Body of pancreas (tissue), 4 donors: ENCODE measurements around the gene SLC39A8. TPM values are rescaled to one million over a fixed set of nuclear protein-coding genes. Genes with fewer than 3 reads are reported as not detected.

ENCODE experiments used
- ATAC-seq: fragments of 150-250 bp; one replicate; pipeline ENCODE4 v1.9.1; 2016
- DNase-seq, 4 donors: peaks; one replicate each; pipeline ENCODE4 v3.0.0-alpha.2; 2019
- H3K27ac ChIP-seq, 4 donors: fragments of 200-600 bp; sonication (generic); 1 replicate in 3 of 4; 2 replicates in 1 of 4; pipeline versions ENCODE4 v1.5.1 to v1.6.1; 2016 to 2019; ENCODE audit warnings: mild to moderate bottlenecking in 1 of 4, mixed read lengths in 1 of 4, moderate library complexity in 1 of 4
- H3K27me3 ChIP-seq, 2 donors: fragments of 200-600 bp; sonication (generic); one replicate each; pipeline ENCODE4 v1.6.0; 2016; ENCODE audit warnings: mild to moderate bottlenecking in 1 of 2
- H3K36me3 ChIP-seq, 2 donors: fragments of 200-600 bp; sonication (generic); replicated peaks in 1 of 2; 2 replicates each; pipeline ENCODE4 v1.5.1; 2016; ENCODE audit warnings: low read depth in 2 of 2; ENCODE audit not compliant: insufficient read depth in 1 of 2
- H3K4me1 ChIP-seq: fragments of 200-600 bp; sonication (generic); one replicate; pipeline ENCODE4 v1.6.0; 2016
- H3K4me3 ChIP-seq, 2 donors: fragments of 200-600 bp; sonication (generic); 1 replicate in 1 of 2; 2 replicates in 1 of 2; pipeline ENCODE4 v1.5.1; 2016 to 2019
- H3K9me3 ChIP-seq, 3 donors: fragments of 200-600 bp; sonication (generic); 1 replicate in 2 of 3; 2 replicates in 1 of 3; pipeline ENCODE4 v1.5.1; 2016
- POLR2A ChIP-seq, 3 donors: fragments of 450-650 bp; IDR thresholded peaks; one replicate each; pipeline ENCODE4 v1.6.1; 2016; ENCODE audit warnings: antibody characterized with exemption in 3 of 3, mild to moderate bottlenecking in 2 of 3
- WGBS, 2 donors: methylation state at CpG; one replicate each; pipeline ENCODE4 v1.1.5; 2017; 5-methylcytosine and 5-hydroxymethylcytosine counted together
- intact Hi-C: fragments of 100-400 bp; cut with DNase I; formaldehyde crosslinking; loops from one replicate; pipeline ENCODE4 v1.15.1; 2023
- total RNA-seq, 2 donors: library from RNA; depleted of rRNA; stranded (reverse); fragments of >200 nt; gene quantifications; one replicate each; pipeline ENCODE4 v1.1.0, GENCODE V29; 2016
- TF ChIP-seq, protein P1 (sequence below), 7 experiments: fragments of 450-650 bp in 4 of 7; fragments of 200-600 bp in 3 of 7; sonication (generic) in 3 of 7; IDR thresholded peaks; one replicate each; pipeline ENCODE4 v1.5.1; 2016 to 2019; ENCODE audit warnings: antibody characterized with exemption in 7 of 7

Gene SLC39A8
- total RNA-seq, 2 donors from 2014 or later = 35.6 to 56.0 TPM

- H3K27ac ChIP-seq = no peak overlapping the region
- no peaks in the 10 kb centered on the region for H3K9me3 ChIP-seq
- intact Hi-C loops = no loop called here
- DNase-seq (peak; percentile 38 to 54 (median 48)), ATAC-seq (peak; percentile 76)
- no peak overlapping the region for H3K4me3 ChIP-seq
- H3K36me3 ChIP-seq = no peaks in the 10 kb centered on the region
- WGBS, 2 donors = 53 to 58% methylated on average over 3 of the region's 3 CpGs
- peaks cover 24% of the 10 kb centered on the region for H3K4me1 ChIP-seq
- no peaks in the 10 kb centered on the region for H3K27me3 ChIP-seq
- TF ChIP-seq, protein P1, sequence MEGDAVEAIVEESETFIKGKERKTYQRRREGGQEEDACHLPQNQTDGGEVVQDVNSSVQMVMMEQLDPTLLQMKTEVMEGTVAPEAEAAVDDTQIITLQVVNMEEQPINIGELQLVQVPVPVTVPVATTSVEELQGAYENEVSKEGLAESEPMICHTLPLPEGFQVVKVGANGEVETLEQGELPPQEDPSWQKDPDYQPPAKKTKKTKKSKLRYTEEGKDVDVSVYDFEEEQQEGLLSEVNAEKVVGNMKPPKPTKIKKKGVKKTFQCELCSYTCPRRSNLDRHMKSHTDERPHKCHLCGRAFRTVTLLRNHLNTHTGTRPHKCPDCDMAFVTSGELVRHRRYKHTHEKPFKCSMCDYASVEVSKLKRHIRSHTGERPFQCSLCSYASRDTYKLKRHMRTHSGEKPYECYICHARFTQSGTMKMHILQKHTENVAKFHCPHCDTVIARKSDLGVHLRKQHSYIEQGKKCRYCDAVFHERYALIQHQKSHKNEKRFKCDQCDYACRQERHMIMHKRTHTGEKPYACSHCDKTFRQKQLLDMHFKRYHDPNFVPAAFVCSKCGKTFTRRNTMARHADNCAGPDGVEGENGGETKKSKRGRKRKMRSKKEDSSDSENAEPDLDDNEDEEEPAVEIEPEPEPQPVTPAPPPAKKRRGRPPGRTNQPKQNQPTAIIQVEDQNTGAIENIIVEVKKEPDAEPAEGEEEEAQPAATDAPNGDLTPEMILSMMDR (IDR thresholded peaks at IDR 0.05) = no peak
Measured at GRCh38 chr4:102356562-102357202, 11.4 kb upstream of the SLC39A8 start.

- intact Hi-C loops = no loop called here
- WGBS, 2 donors = 49 to 64% methylated on average over 2 of the region's 2 CpGs
- Histone ChIP-seq H3K9me3 (no peaks in the 10 kb centered on the region), H3K36me3 (no peaks in the 10 kb centered on the region), H3K27ac (no peak overlapping the region), H3K4me1 (peaks cover 24% of the 10 kb centered on the region), H3K4me3 (no peak overlapping the region), H3K27me3 (no peaks in the 10 kb centered on the region)
- no peak for ATAC-seq
- TF ChIP-seq, protein P1 (IDR thresholded peaks at IDR 0.05) = no peak
- TF ChIP-seq POLR2A (IDR thresholded peaks at IDR 0.05) = no peak
- no peak for DNase-seq
Measured at GRCh38 chr4:102355748-102356147, 10.5 kb upstream of the SLC39A8 start.

- WGBS, 2 donors = 39 to 45% methylated on average over 2 of the region's 2 CpGs
- H3K27ac ChIP-seq = no peak overlapping the region
- no peak for ATAC-seq
Measured at GRCh38 chr4:102354671-102355454, 9.6 kb upstream of the SLC39A8 start.

GRCh38 chr4:102352781-102353180 lies 7.5 kb upstream of the SLC39A8 start:
- intact Hi-C loops = no loop called here

More at GRCh38 chr4:102354671-102355454, 9.6 kb upstream of the SLC39A8 start:
- H3K9me3 ChIP-seq = no peaks in the 10 kb centered on the region
- TF ChIP-seq, protein P1 (IDR thresholded peaks at IDR 0.05) = no peak
- no peak for TF ChIP-seq POLR2A (IDR thresholded peaks at IDR 0.05)
- H3K36me3 ChIP-seq = no peaks in the 10 kb centered on the region
- no peak overlapping the region for H3K4me3 ChIP-seq
- intact Hi-C loops = no loop called here
- DNase-seq = no peak
- no peaks in the 10 kb centered on the region for H3K27me3 ChIP-seq
- H3K4me1 ChIP-seq = peaks cover 24% of the 10 kb centered on the region

More at GRCh38 chr4:102352781-102353180, 7.5 kb upstream of the SLC39A8 start:
- H3K9me3 ChIP-seq = no peaks in the 10 kb centered on the region
- H3K27ac ChIP-seq = no peak overlapping the region
- TF ChIP-seq POLR2A (IDR thresholded peaks at IDR 0.05) = no peak
- TF ChIP-seq, protein P1 (IDR thresholded peaks at IDR 0.05) = no peak
- H3K27me3 ChIP-seq = no peaks in the 10 kb centered on the region
- 68 to 75% methylated on average over 6 of the region's 6 CpGs for WGBS, 2 donors
- DNase-seq (no peak), ATAC-seq (peak; percentile 54)
- peaks cover 24% of the 10 kb centered on the region for H3K4me1 ChIP-seq
- no peaks in the 10 kb centered on the region for H3K36me3 ChIP-seq
- no peak overlapping the region for H3K4me3 ChIP-seq
